ENCODE results near the gene EGR1. TPM values are rescaled to one million over a fixed set of nuclear protein-coding genes. Genes with fewer than 3 reads are reported as not detected.

The EGR1 gene
- total RNA-seq, 1 experiment from 2014 or later = 173 TPM

- ChIA-PET POLR2A (interaction anchor here (1.0 kb wide), 1 partner anchor 33 kb away, joined by 3 read pairs; the partner anchor contains the start of gene EGR1), RAD21 (ENCODE audit: low non-redundant PET in 1 of 2, low total read pairs in 2 of 2, uncharacterized antibody in 2 of 2, unreplicated experiment in 2 of 2) (interaction anchor here in 1 of 2 experiments (0.6 kb wide), 1 partner anchor 357 kb away, joined by 3 read pairs; no protein-coding TSS in a partner anchor), CTCF (no interaction called here)
- H3K4me3 ChIP-seq (replicated peaks in 1 of 2; ENCODE audit: low read depth in 1 of 2, low read length in 2 of 2) = no peak overlapping the region
- intact Hi-C loops (cut with micrococcal nuclease) = no loop called here
- no peaks in the 10 kb centered on the region for H3K27me3 ChIP-seq (ENCODE audit: insufficient read depth, low read length)
- no peak overlapping the region for H2AFZ ChIP-seq (ENCODE audit: low read depth, low read length, poor library complexity, severe bottlenecking)
- H3K79me2 ChIP-seq (ENCODE audit: insufficient read depth, low read length) = no peaks in the 10 kb centered on the region
- TF ChIP-seq SP1 (IDR thresholded peaks at IDR 0.05; ENCODE audit: low read depth) (no peak), POLR2A (IDR thresholded peaks at IDR 0.05; ENCODE audit: borderline replicate concordance, extremely low read depth, insufficient read depth, insufficient read length) (no peak), CTCF (IDR thresholded peaks at IDR 0.05 in 2 of 3, conservative IDR thresholded peaks at IDR 0.05 in 1 of 3; ENCODE audit: borderline replicate concordance in 1 of 3, insufficient read depth in 1 of 3, low read depth in 2 of 3, low read length in 2 of 3) (no peak), ZNF274 (IDR thresholded peaks at IDR 0.05; ENCODE audit: low read depth, low read length) (no peak), FOSL1 (IDR thresholded peaks at IDR 0.05; ENCODE audit: low read depth) (no peak)
- no peaks in the 10 kb centered on the region for H3K9me2 ChIP-seq (ENCODE audit: insufficient read depth)
- no peak overlapping the region for H3K9ac ChIP-seq (ENCODE audit: low read length)
- BruUV-seq (replicated peaks) = no TSS peak
- peaks cover 0 to 4% of the 10 kb centered on the region in 2 experiments; a peak in 2 of 4 replicates for H3K4me1 ChIP-seq (ENCODE audit: control insufficient read depth in 1 of 2, insufficient read depth in 2 of 2, low read length in 2 of 2)
- H3K36me3 ChIP-seq (ENCODE audit: control insufficient read depth in 1 of 2, insufficient read depth in 2 of 2, low read length in 2 of 2) = no peaks in the 10 kb centered on the region
- no peak overlapping the region for H3K4me2 ChIP-seq (ENCODE audit: low read length)
- DNase-seq (ENCODE audit: low read depth, low spot score) (no peak), ATAC-seq (no peak)
- H3K27ac ChIP-seq (ENCODE audit: low read depth, low read length) = no peak overlapping the region
- H3K9me3 ChIP-seq (ENCODE audit: control insufficient read depth in 1 of 2, insufficient read depth in 1 of 2, low read depth in 1 of 2, low read length in 2 of 2) = no peaks in the 10 kb centered on the region
- H4K20me1 ChIP-seq (ENCODE audit: insufficient read depth) = no peaks in the 10 kb centered on the region
Observed at GRCh38 chr5:138498376-138498775, 33.1 kb downstream of the EGR1 start.

GRCh38 chr5:138502121-138502520, 36.8 kb downstream of the EGR1 start:
- no peaks in the 10 kb centered on the region for H4K20me1 ChIP-seq (ENCODE audit: insufficient read depth)
- no peaks in the 10 kb centered on the region; a peak in 2 of 4 replicates for H3K36me3 ChIP-seq (ENCODE audit: control insufficient read depth in 1 of 2, insufficient read depth in 2 of 2, low read length in 2 of 2)
- ChIA-PET RAD21 (ENCODE audit: low non-redundant PET in 1 of 2, low total read pairs in 2 of 2, uncharacterized antibody in 2 of 2, unreplicated experiment in 2 of 2) (no interaction called here), CTCF (interaction anchor here (3.4 to 3.6 kb wide), 2 partner anchors 37 to 53 kb away, joined by 48 to 51 read pairs; partner anchors contain the start of gene EGR1), POLR2A (interaction anchor here (0.7 to 3.0 kb wide), 2 partner anchors 12 to 37 kb away, joined by 3 to 16 read pairs; partner anchors contain the start of gene EGR1)
- H3K9ac ChIP-seq (ENCODE audit: low read length) = no peak overlapping the region
- H2AFZ ChIP-seq (ENCODE audit: low read depth, low read length, poor library complexity, severe bottlenecking) = no peak overlapping the region
- H3K27ac ChIP-seq (ENCODE audit: low read depth, low read length) = no peak overlapping the region
- intact Hi-C loops (cut with micrococcal nuclease) = loop anchor here (5.0 kb wide), 1 partner anchor 320 kb away; no protein-coding TSS in a partner anchor
- H3K9me2 ChIP-seq (ENCODE audit: insufficient read depth) = no peaks in the 10 kb centered on the region
- no peaks in the 10 kb centered on the region for H3K27me3 ChIP-seq (ENCODE audit: insufficient read depth, low read length)
- H3K4me3 ChIP-seq (replicated peaks in 1 of 2; ENCODE audit: low read depth in 1 of 2, low read length in 2 of 2) = no peak overlapping the region
- ATAC-seq = no peak
- DNase-seq (ENCODE audit: low read depth, low spot score) = no peak
- no TSS peak for BruUV-seq (replicated peaks)
- no peak overlapping the region for H3K4me2 ChIP-seq (ENCODE audit: low read length)
- no peak for TF ChIP-seq ZBTB33 (IDR thresholded peaks at IDR 0.05; ENCODE audit: extremely low read depth, insufficient replicate concordance, low read length)
- no peak for TF ChIP-seq POLR2A (IDR thresholded peaks at IDR 0.05; ENCODE audit: borderline replicate concordance, extremely low read depth, insufficient read depth, insufficient read length)
- no peak for TF ChIP-seq FOSL1 (IDR thresholded peaks at IDR 0.05; ENCODE audit: low read depth)
- no peak for TF ChIP-seq CBX3 (IDR thresholded peaks at IDR 0.05; ENCODE audit: low read depth)
- no peak for TF ChIP-seq RAD21 (IDR thresholded peaks at IDR 0.05; ENCODE audit: low read depth)
- no peak for TF ChIP-seq ATF3 (IDR thresholded peaks at IDR 0.05)
- TF ChIP-seq SP1 (IDR thresholded peaks at IDR 0.05; ENCODE audit: low read depth) = no peak
- no peak for TF ChIP-seq ELF1 (IDR thresholded peaks at IDR 0.05; ENCODE audit: borderline replicate concordance, low read depth)
- TF ChIP-seq EGR1 (IDR thresholded peaks at IDR 0.05; ENCODE audit: low read depth) = no peak
- TF ChIP-seq YY1 (IDR thresholded peaks at IDR 0.05; ENCODE audit: extremely low read depth, insufficient replicate concordance, low read depth, low read length) = no peak
- H3K79me2 ChIP-seq (ENCODE audit: insufficient read depth, low read length) = no peaks in the 10 kb centered on the region
- H3K4me1 ChIP-seq (ENCODE audit: control insufficient read depth in 1 of 2, insufficient read depth in 2 of 2, low read length in 2 of 2) = no peaks in the 10 kb centered on the region
- no peaks in the 10 kb centered on the region for H3K9me3 ChIP-seq (ENCODE audit: control insufficient read depth in 1 of 2, insufficient read depth in 1 of 2, low read depth in 1 of 2, low read length in 2 of 2)
